Lower lobe of right lung (tissue), 2 donors: Measurements from ENCODE around the gene GGT5. TPM values are rescaled to one million over a fixed set of nuclear protein-coding genes. Genes with fewer than 3 reads are reported as not detected.
"Not testable (repeated sequence)": the region's sequence is repeated elsewhere in the genome, so short reads cannot be mapped to it uniquely, and the experiment has no call there.

ENCODE experiments used
- ATAC-seq, 2 donors: fragments of 200-7000 bp; cut with Tn5 transposase; one replicate each; pipeline ENCODE4 v1.9.1; 2020 to 2022; ENCODE audit warnings: mild to moderate bottlenecking in 2 of 2, moderate library complexity in 2 of 2
- DNase-seq: peaks from one replicate; pipeline ENCODE4 v3.0.0-alpha.2; 2020
- H3K27ac ChIP-seq: fragments of 200-600 bp; one replicate; pipeline ENCODE4 v1.8.0; 2022
- H3K27me3 ChIP-seq: fragments of 200-600 bp; one replicate; pipeline ENCODE4 v1.8.0; 2022; ENCODE audit warnings: low read depth
- H3K36me3 ChIP-seq: fragments of 200-600 bp; one replicate; pipeline ENCODE4 v1.8.0; 2022; ENCODE audit warnings: mild to moderate bottlenecking
- H3K4me1 ChIP-seq: fragments of 200-600 bp; one replicate; pipeline ENCODE4 v1.8.0; 2022
- H3K4me3 ChIP-seq: fragments of 200-600 bp; one replicate; pipeline ENCODE4 v1.8.0; 2022; ENCODE audit warnings: mild to moderate bottlenecking
- H3K9me3 ChIP-seq: fragments of 200-600 bp; one replicate; pipeline ENCODE4 v1.8.0; 2022
- intact Hi-C: fragments of 100-400 bp; cut with DNase I; formaldehyde crosslinking; loops from one replicate; pipeline ENCODE4 v1.11.0; 2022
- total RNA-seq: library from RNA; stranded (reverse); fragmentation: NEBNext Ultra II Directional; extraction: Animal tissue kit (Norgen Biotek cat#: 25700); gene quantifications from one replicate; pipeline ENCODE4 v1.2.1, GENCODE V29; 2021
- TF ChIP-seq, protein P1 (sequence below): fragments of 200-600 bp; IDR thresholded peaks from one replicate; pipeline ENCODE4 v1.8.0; 2022; ENCODE audit warnings: antibody characterized with exemption, mild to moderate bottlenecking
- donor health status: DM: no; HTN: yes; CAD: no; lungs with severe emphysema.

The GGT5 gene
- total RNA-seq, 1 donor from 2014 or later = 29.4 TPM

- H3K4me3 ChIP-seq = no peak overlapping the region
- no peaks in the 10 kb centered on the region for H3K27me3 ChIP-seq
- ATAC-seq (no peak), DNase-seq (no peak)
- H3K4me1 ChIP-seq = peaks cover 44% of the 10 kb centered on the region
- H3K36me3 ChIP-seq = no peaks in the 10 kb centered on the region
- no peak overlapping the region for H3K27ac ChIP-seq
- TF ChIP-seq, protein P1, sequence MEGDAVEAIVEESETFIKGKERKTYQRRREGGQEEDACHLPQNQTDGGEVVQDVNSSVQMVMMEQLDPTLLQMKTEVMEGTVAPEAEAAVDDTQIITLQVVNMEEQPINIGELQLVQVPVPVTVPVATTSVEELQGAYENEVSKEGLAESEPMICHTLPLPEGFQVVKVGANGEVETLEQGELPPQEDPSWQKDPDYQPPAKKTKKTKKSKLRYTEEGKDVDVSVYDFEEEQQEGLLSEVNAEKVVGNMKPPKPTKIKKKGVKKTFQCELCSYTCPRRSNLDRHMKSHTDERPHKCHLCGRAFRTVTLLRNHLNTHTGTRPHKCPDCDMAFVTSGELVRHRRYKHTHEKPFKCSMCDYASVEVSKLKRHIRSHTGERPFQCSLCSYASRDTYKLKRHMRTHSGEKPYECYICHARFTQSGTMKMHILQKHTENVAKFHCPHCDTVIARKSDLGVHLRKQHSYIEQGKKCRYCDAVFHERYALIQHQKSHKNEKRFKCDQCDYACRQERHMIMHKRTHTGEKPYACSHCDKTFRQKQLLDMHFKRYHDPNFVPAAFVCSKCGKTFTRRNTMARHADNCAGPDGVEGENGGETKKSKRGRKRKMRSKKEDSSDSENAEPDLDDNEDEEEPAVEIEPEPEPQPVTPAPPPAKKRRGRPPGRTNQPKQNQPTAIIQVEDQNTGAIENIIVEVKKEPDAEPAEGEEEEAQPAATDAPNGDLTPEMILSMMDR = no peak
- intact Hi-C loops = no loop called here
- H3K9me3 ChIP-seq = no peaks in the 10 kb centered on the region
Measured at GRCh38 chr22:24285245-24285644, 40.4 kb upstream of the GGT5 start.

DNA sequence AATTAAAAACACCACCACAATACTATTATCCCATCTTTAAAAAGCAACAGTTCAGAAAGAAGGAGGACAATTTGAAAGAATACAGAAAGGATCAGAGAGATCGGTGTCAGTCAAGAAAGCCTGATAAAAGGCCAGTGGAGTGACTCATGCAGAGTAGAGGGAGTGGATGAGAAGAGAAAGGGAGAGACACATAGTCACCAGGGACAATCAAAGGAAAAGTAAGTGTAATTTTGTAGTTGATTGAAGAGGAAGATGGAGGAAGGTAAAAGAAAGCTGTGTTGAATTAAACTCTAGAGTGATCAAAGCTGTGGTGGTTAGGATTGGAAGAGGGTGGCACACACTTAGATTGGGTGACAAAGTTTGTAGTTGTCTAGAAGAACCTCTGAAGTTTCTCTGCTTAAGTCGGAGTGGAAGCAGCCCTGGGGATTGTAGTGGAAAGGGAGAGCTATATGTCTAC lies 39.9 kb upstream of the GGT5 start:
- intact Hi-C loops = no loop called here
- ATAC-seq (no peak), DNase-seq (no peak)
- Histone ChIP-seq H3K4me3 (no peak overlapping the region), H3K4me1 (peaks cover 39% of the 10 kb centered on the region), H3K27me3 (no peaks in the 10 kb centered on the region), H3K9me3 (no peaks in the 10 kb centered on the region), H3K36me3 (no peaks in the 10 kb centered on the region), H3K27ac (no peak overlapping the region)
- TF ChIP-seq, protein P1 = no peak

DNA sequence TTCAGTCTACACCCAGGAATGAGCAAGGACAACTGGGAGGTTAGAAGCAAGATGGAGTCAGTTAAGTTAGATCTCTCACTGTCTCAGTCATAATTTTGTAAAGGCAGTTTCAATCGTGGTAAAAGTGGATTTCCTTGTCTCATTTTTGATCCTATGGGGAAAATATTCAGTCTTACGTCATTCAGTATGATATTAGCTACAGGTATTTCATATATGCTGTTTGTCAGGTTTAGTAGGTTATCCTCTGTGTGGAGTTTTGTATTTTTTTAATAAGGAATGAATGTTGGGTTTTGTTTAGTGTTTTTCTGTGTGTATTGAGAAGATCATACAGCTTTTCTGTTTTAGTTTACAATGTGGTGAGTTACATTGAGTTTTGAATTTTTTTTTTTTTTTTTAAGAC lies 37.5 kb upstream of the GGT5 start:
- Histone ChIP-seq H3K27ac (no peak overlapping the region), H3K27me3 (no peaks in the 10 kb centered on the region), H3K4me1 (peaks cover 31% of the 10 kb centered on the region), H3K9me3 (no peaks in the 10 kb centered on the region), H3K36me3 (no peaks in the 10 kb centered on the region), H3K4me3 (no peak overlapping the region)
- intact Hi-C loops = no loop called here
- ATAC-seq = no peak
- TF ChIP-seq, protein P1 = no peak
- DNase-seq = no peak

GRCh38 chr22:24280363-24280762 lies 35.5 kb upstream of the GGT5 start:
- ATAC-seq, DNase-seq, H3K27ac ChIP-seq: not testable (repeated sequence)

DNA sequence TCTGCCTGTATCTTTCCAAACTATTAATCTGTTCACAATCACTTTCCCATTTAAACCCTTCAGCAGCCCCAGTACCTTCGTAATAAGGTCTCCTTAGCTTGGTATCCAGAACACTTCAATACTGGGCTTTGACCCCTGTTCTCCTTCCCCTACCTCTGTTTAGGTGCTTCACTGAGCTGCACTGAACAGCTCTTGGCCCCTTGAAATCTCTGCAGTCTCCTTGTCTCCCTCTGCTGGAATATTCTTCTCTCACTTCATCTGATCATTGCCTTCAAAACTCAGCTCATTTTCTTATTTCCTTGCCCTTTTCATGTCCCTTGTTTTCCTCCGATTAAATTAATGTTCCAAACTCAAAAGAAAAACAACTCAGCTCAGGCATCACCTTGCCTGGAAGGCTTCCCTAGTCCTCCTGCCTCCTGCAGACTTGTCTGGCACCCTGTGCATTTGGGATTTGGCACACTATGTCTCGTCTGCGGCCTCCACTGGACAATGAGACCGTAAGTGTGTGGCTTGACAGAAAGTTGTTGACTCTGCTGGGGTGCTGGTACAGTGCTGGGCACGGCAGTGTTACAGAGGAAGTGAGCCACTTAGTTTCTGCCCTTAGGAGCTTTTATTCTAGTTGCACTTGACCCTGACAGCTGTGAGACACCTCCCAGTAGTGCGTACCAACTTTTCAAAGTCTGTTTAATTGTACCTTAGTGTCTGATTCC lies 30.0 kb upstream of the GGT5 start:
- H3K36me3 ChIP-seq, ATAC-seq, intact Hi-C loops, H3K27me3 ChIP-seq, H3K4me3 ChIP-seq, DNase-seq, H3K9me3 ChIP-seq: not testable (repeated sequence)
- Histone ChIP-seq H3K27ac (peak overlapping the region; percentile 34), H3K4me1 (peaks cover 40% of the 10 kb centered on the region)

More at GRCh38 chr22:24280363-24280762, 35.5 kb upstream of the GGT5 start:
- H3K27me3 ChIP-seq, H3K9me3 ChIP-seq, H3K4me3 ChIP-seq, intact Hi-C loops, H3K36me3 ChIP-seq: not testable (repeated sequence)
- H3K4me1 ChIP-seq = peaks cover 25% of the 10 kb centered on the region

DNA sequence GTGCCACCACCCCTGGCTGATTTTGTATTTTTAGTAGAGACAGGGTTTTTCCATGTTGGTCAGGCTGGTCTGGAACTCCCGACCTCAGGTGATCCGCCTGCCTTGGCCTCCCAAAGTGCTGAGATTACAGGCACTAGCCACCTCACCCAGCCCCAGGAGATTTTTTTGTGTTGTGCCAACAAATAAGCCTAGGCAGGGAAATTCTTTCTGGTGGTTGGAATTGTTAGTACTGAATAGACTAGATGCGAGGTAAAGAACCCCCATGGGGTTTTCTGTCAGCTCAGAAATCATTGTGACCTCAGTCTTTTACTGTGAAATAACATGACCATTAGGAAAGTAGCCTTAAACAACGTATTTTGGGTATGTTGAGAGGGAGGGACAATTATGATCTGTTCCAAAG lies 29.0 kb upstream of the GGT5 start:
- intact Hi-C loops = not testable (repeated sequence)

DNA sequence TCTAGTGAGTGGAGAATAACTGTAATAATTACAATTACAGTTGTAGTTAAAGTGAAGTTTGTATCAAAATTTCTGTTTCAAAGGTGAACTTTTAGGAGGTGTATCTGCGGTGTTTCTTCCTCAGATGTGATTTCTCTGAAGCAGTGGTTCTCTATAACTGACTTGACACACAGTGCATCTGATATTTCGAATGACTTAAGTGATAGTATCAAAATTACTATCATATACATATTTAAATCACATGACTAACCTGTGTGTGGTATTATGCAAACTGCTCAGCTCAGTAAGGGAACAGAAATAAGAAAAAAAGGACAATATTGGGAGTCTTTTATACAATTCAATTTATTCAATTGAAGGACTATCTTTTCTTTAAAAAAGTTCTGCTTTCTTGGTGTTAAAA lies 28.1 kb upstream of the GGT5 start:
- DNase-seq, ATAC-seq, H3K36me3 ChIP-seq, H3K27me3 ChIP-seq, H3K27ac ChIP-seq, intact Hi-C loops, H3K9me3 ChIP-seq: not testable (repeated sequence)
- Histone ChIP-seq H3K4me3 (peak overlapping the region; percentile 72), H3K4me1 (peaks cover 40% of the 10 kb centered on the region)

More for the DNA sequence above, 29.0 kb upstream of the GGT5 start:
- Histone ChIP-seq H3K4me1 (peaks cover 40% of the 10 kb centered on the region), H3K27ac (peak overlapping the region; percentile 20), H3K4me3 (peak overlapping the region; percentile 10)
- ATAC-seq, H3K36me3 ChIP-seq, H3K9me3 ChIP-seq, DNase-seq, H3K27me3 ChIP-seq: not testable (repeated sequence)
